ENCODE results near the gene TEX53.

GRCh38 chr9:114669961-114670360 lies 12.4 kb upstream of the TEX53 start:
- TF ChIP-seq CTCF (IDR thresholded peaks at IDR 0.05 in 2 of 3, conservative IDR thresholded peaks at IDR 0.05 in 1 of 3; ENCODE audit: control insufficient read depth in 2 of 3, extremely low read depth in 1 of 3, insufficient read depth in 1 of 3, low read depth in 3 of 3, low read length in 3 of 3), result no peak
- no peak for TF ChIP-seq IRF3 (IDR thresholded peaks at IDR 0.05)
- TF ChIP-seq POLR2A (IDR thresholded peaks at IDR 0.05; ENCODE audit: low read depth, low read length), result no peak
- TF ChIP-seq MYB (IDR thresholded peaks at IDR 0.05; ENCODE audit: borderline replicate concordance, low read depth, low read length), result no peak
- TF ChIP-seq YY1 (IDR thresholded peaks at IDR 0.05; ENCODE audit: low read depth, low read length), result no peak
- no peak for TF ChIP-seq ATF3 (IDR thresholded peaks at IDR 0.05; ENCODE audit: borderline replicate concordance, extremely low read depth, low read depth, low read length)
- TF ChIP-seq EZH2 (IDR thresholded peaks at IDR 0.05; ENCODE audit: borderline replicate concordance, control insufficient read depth, low read depth, low read length), result no peak
- TF ChIP-seq MYC (IDR thresholded peaks at IDR 0.05; ENCODE audit: insufficient read depth, insufficient read length, insufficient replicate concordance, low read length, severe bottlenecking), result no peak
- TF ChIP-seq KDM1A (IDR thresholded peaks at IDR 0.05; ENCODE audit: borderline replicate concordance), result no peak

Data from GM12878 (cell line).